ENCODE measurements around the gene DDB1.

DNA sequence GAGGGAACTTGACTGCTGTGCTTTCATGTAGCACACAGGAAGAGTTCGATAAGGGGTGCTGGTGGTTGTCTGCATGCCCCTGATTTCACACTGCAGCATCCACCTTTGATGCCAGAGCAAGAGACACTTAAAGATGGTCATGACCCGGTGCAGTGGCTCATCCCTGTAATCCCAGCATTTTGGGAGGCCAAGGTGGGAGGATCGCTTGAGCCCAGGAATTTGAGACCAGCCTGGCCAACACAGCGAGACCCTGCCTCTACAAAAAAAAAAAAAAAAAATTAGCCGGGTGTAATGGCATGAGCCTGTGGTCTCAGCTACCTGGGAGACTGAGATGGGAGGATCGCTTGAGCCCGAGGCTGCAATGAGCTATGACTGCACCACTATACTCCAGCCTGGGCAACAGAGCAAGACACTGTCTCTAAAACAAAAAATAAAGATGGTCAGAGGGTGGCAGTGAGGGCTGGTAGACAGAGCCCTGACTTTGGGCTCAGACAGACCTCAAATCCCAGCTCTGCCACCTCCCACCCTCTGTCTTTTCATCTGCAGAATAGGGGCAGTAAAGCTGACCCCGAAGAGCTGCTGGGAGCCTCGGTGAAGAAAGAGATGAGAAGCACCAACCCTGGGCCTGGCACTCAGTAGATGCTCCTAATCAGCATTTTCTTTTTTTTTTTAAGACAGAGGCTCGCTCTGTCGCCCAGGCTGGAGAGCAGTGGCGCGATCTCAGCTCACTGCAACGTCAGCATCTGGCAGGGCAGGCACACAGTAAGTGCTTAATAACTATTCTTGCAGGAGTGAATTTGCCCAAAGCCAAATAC lies 55.5 kb downstream of the DDB1 start:
- TF ChIP-seq, protein P1, sequence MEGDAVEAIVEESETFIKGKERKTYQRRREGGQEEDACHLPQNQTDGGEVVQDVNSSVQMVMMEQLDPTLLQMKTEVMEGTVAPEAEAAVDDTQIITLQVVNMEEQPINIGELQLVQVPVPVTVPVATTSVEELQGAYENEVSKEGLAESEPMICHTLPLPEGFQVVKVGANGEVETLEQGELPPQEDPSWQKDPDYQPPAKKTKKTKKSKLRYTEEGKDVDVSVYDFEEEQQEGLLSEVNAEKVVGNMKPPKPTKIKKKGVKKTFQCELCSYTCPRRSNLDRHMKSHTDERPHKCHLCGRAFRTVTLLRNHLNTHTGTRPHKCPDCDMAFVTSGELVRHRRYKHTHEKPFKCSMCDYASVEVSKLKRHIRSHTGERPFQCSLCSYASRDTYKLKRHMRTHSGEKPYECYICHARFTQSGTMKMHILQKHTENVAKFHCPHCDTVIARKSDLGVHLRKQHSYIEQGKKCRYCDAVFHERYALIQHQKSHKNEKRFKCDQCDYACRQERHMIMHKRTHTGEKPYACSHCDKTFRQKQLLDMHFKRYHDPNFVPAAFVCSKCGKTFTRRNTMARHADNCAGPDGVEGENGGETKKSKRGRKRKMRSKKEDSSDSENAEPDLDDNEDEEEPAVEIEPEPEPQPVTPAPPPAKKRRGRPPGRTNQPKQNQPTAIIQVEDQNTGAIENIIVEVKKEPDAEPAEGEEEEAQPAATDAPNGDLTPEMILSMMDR (IDR thresholded peaks at IDR 0.05; ENCODE audit: low read length): no peak
- TF ChIP-seq EZH2 (IDR thresholded peaks at IDR 0.05; ENCODE audit: borderline replicate concordance, low read length): no peak

Data from OCI-LY1 (cell line).